Bronchial smooth muscle cell (primary cell): ENCODE data around the gene ELOVL1. TPM values are rescaled to one million over a fixed set of nuclear protein-coding genes. Genes with fewer than 3 reads are reported as not detected.

Source experiments
- total RNA-seq: library from RNA; depleted of rRNA; stranded (reverse); fragments of >200 nt; gene quantifications from 2 replicates; pipeline ENCODE4 v1.2.1, GENCODE V29; 2014

Gene ELOVL1
- total RNA-seq = 40.2 and 48.2 TPM in 2 replicates

GRCh38 chr1:43367904-43368645 lies at the start of gene ELOVL1:
Gene ELOVL1, minus strand, starts transcription at chr1:43368011. Its CDS starts 2,402 bp downstream, at chr1:43365609.

DNA sequence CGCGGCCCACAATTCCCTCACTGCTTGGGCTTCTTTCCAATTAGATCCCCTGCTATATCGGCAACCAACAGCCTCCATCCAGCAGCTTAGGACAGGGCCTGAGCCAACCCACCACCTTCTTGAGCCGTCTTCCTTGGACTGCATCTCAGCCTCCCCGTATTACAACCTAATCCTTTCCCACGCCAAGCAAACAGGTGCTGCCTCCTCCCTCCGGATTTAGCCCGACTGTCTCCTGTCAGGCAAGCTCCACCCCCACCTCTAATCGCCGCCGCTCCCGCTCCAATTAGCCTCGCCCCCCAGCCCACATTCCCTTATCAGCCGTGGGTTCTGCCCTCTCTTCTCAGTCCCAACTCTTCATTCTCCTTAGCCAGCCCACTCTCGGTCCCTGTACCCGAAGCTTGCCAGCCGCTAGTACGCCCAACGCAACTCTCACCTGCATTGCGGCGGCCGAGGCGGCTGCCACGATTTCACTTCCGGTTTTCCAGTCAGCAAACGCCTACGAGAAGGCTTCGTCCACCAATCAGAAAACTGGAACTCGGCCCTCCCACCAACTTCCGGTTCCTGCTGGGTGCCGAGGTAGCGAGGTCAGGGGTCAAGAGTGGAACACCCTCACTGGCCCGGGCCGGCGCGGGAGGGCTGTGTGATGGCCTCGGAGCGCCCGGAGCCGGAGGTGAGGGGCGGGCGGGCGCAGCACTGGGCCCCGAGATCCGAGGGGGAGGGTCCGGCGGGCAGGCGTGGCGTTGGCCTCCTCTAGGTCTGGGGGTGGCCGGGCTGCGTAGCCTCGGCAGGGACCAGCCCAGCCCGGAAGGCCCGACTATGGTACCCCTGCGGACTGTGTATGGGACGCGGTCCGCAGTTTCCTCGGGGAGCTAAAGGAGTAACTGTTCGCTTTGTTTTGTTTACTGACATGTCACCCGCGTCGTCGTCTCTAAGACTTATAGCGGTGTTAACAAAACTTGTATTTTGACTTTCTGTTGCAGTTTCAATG lies 21.8 kb upstream of the ELOVL1 start, which contains the start of the genes MED8 and SZT2:
Gene MED8 (minus strand): TSS at position 475 of the 988 bp plus-strand sequence. CDS start 36 bp downstream, at position 439.
Gene SZT2 (plus strand): TSS at position 574 of the 988 bp plus-strand sequence. CDS start 70 bp downstream, at position 644.

DNA sequence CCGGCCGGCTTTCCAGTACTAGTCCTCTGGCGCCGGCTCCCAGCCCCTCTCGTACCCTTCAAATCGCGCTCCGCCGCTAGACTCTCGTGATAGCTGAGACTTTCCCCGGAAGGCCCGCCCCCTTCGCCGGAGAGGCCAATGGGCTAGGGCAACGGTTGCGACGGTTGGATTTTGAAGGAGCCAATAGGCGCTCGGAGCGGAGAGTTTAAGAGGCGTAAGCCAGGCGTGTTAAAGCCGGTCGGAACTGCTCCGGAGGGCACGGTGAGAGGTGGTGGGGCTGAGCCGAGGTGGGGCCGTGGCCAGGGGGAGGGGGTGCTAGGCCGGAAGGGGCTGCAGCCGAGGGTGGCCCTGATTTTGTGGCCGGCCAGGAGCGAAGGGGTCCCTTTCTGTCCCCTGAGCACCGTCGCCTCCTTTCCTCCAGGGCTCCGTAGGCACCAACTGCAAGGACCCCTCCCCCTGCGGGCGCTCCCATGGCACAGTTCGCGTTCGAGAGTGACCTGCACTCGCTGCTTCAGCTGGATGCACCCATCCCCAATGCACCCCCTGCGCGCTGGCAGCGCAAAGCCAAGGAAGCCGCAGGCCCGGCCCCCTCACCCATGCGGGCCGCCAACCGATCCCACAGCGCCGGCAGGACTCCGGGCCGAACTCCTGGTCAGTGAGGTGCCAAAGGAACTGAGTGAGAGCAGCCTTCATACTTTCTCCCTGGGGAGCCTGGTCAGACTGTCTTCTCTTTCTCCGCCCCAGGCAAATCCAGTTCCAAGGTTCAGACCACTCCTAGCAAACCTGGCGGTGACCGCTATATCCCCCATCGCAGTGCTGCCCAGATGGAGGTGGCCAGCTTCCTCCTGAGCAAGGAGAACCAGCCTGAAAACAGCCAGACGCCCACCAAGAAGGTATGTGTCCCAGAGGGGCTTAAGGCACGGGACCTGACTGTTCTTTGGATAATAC lies 8.8 kb downstream of the ELOVL1 start, which contains the start of gene CDC20:
Gene CDC20 (plus strand): TSS at position 236 of the 948 bp plus-strand sequence. CDS start 235 bp downstream, at position 471.

DNA sequence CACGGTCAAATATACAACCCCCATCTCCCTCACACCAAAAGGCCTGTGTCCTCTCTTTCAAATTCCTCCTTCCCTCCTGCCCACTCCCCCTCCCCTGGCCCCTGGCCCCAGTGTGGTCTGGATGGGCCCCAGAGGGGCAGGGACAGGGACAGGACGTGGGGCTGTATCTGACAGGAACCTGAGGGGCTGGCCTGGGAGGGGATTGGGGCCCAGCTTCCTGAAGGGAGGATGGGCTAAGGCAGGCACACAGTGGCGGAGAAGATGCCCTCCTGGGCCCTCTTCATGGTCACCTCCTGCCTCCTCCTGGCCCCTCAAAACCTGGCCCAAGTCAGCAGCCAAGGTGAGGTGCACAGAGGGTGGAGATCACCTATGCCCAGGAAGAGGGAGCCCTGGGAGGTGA lies 30.2 kb downstream of the ELOVL1 start, which contains the start of gene MPL:
Gene MPL (plus strand): TSS at position 231 of the 400 bp plus-strand sequence. CDS start 31 bp downstream, at position 262.

Other genes with a start within 250 kb of the ELOVL1 start
- gene EBNA1BP2, start 195.7 kb downstream of the ELOVL1 start, total RNA-seq = 32.6 and 39.9 TPM in 2 replicates
- gene CFAP57, start 195.7 kb downstream of the ELOVL1 start, total RNA-seq = 0.16 and 0.26 TPM in 2 replicates
- gene TMEM125, start 98.0 kb downstream of the ELOVL1 start, total RNA-seq = not detected in 2 replicates
- gene C1orf210, start 82.4 kb downstream of the ELOVL1 start, total RNA-seq = not detected in 2 replicates
- gene TIE1, start 67.0 kb downstream of the ELOVL1 start, total RNA-seq = 0.34 and 0.79 TPM in 2 replicates
- not detected in 2 replicates for gene MPL, start 30.2 kb downstream of the ELOVL1 start, total RNA-seq
- gene CDC20, start 9.0 kb downstream of the ELOVL1 start, total RNA-seq = 1.2 and 8.7 TPM in 2 replicates
- 50.4 and 58.3 TPM in 2 replicates for gene MED8, start 21.8 kb upstream of the ELOVL1 start, total RNA-seq
- 18.3 and 23.3 TPM in 2 replicates for gene SZT2, start 21.9 kb upstream of the ELOVL1 start, total RNA-seq
- gene HYI, start 85.9 kb upstream of the ELOVL1 start, total RNA-seq = 20.5 and 21.8 TPM in 2 replicates
- gene PTPRF, start 162.9 kb upstream of the ELOVL1 start, total RNA-seq = 15.3 and 40.0 TPM in 2 replicates